ENCODE results near the gene BIRC2. TPM values are rescaled to one million over a fixed set of nuclear protein-coding genes. Genes with fewer than 3 reads are reported as not detected.

Gene BIRC2
- total and polyA plus RNA-seq, 2 of the 4 experiments (the other 2 are of a cell fraction): 48.0 to 204 TPM

- Histone ChIP-seq H3K9me3 (ENCODE audit: control insufficient read depth, insufficient read depth, low read length) (no peaks in the 10 kb centered on the region; the same call in 1 of the 2 replicates), H3K4me2 (ENCODE audit: low read depth, low read length) (no peak overlapping the region), H3K9me1 (ENCODE audit: insufficient read depth, low read length) (peaks cover 8% of the 10 kb centered on the region), H2AK9ac (replicated peaks; ENCODE audit: low read depth, low read length, poor library complexity) (no peak overlapping the region), H3K36me3 (ENCODE audit: control insufficient read depth, insufficient read depth, low read length) (peaks cover 3% of the 10 kb centered on the region; the same call in 1 of the 2 replicates), H3K4me3 (ENCODE audit: insufficient read depth, low read depth, low read length) (no peak overlapping the region), H3K56ac (ENCODE audit: extremely low read depth, insufficient read depth, low read length) (no peak overlapping the region), H3K27me3 (ENCODE audit: control insufficient read depth, insufficient read depth, low read length) (no peaks in the 10 kb centered on the region), H3K23ac (ENCODE audit: low read depth, low read length) (no peak overlapping the region), H3K27ac (ENCODE audit: insufficient read depth, low read length) (no peak overlapping the region), H4K5ac (ENCODE audit: low read depth, low read length) (no peak overlapping the region), H2BK5ac (ENCODE audit: low read depth, low read length, poor library complexity, severe bottlenecking) (no peak overlapping the region), H4K91ac (ENCODE audit: insufficient read depth, low read depth, low read length) (no peak overlapping the region), H2AFZ (replicated peaks; ENCODE audit: low read length, poor library complexity) (no peak overlapping the region), H2BK120ac (ENCODE audit: low read depth, low read length) (no peak overlapping the region), H2BK20ac (ENCODE audit: low read depth, low read length) (no peak overlapping the region), H3K9ac (ENCODE audit: low read depth, low read length) (no peak overlapping the region), H4K8ac (ENCODE audit: low read depth in 2 of 2, low read length in 2 of 2) (no peak overlapping the region), H2AK5ac (ENCODE audit: low read depth, low read length) (no peak overlapping the region), H3K4me1 (ENCODE audit: control insufficient read depth, insufficient read depth, low read length) (no peaks in the 10 kb centered on the region), H3K18ac (ENCODE audit: low read depth, low read length) (no peak overlapping the region), H3K14ac (replicated peaks; ENCODE audit: low read depth, low read length) (0 out of 2 replicates have a peak overlapping the region, but pooled peaks have one; percentile 71), H3K4ac (ENCODE audit: low read depth, low read length) (no peak overlapping the region), H2BK15ac (ENCODE audit: low read depth, low read length) (no peak overlapping the region), H3K79me1 (ENCODE audit: low read depth in 1 of 2, low read length in 2 of 2) (peaks cover 28 to 62% of the 10 kb centered on the region in 2 experiments), H4K20me1 (ENCODE audit: insufficient read depth, low read length) (peaks cover 20% of the 10 kb centered on the region)
- no TSS peak for BruUV-seq (replicated peaks)
- TF ChIP-seq RFX5 (IDR thresholded peaks at IDR 0.05; ENCODE audit: low read depth, low read length): no peak
- TF ChIP-seq, protein P1, sequence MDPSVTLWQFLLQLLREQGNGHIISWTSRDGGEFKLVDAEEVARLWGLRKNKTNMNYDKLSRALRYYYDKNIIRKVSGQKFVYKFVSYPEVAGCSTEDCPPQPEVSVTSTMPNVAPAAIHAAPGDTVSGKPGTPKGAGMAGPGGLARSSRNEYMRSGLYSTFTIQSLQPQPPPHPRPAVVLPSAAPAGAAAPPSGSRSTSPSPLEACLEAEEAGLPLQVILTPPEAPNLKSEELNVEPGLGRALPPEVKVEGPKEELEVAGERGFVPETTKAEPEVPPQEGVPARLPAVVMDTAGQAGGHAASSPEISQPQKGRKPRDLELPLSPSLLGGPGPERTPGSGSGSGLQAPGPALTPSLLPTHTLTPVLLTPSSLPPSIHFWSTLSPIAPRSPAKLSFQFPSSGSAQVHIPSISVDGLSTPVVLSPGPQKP (IDR thresholded peaks at IDR 0.05; ENCODE audit: borderline replicate concordance, low read depth, low read length): no peak
- no peak for TF ChIP-seq FOS (IDR thresholded peaks at IDR 0.05; ENCODE audit: low read depth, low read length)
- no peak for TF ChIP-seq SMC3 (IDR thresholded peaks at IDR 0.05; ENCODE audit: low read depth, low read length)
- in situ Hi-C loops (cut with MboI; ENCODE audit: low sequenced_read_pairs): no loop called here
- WGBS, 2 experiments (ENCODE audit: extremely low coverage in 2 of 2, insufficient read length in 1 of 2): no CpG with 5 or more reads among the region's 2 CpGs
- ATAC-seq (ENCODE audit: low read depth) (no peak), DNase-seq (no peak)
- CTCF ChIA-PET: no interaction called here
- dilution Hi-C loops (cut with HindIII; ENCODE audit: low sequenced_read_pairs, unreplicated experiment): no loop called here
- intact Hi-C loops (cut with micrococcal nuclease): no loop called here
- POLR2A ChIA-PET (ENCODE audit: unreplicated experiment): no interaction called here
Measured at GRCh38 chr11:102420547-102420946, 73.5 kb downstream of the BIRC2 start.
